GM19238 (cell line): ENCODE data around the gene DHX9.

ENCODE experiments used
- DNase-seq: peaks from one replicate; pipeline ENCODE4 v3.0.0; 2011; ENCODE audit warnings: low spot score; ENCODE audit not compliant: insufficient read length

Gene DHX9

GRCh38 chr1:182839209-182840066 lies at the start of gene DHX9:
Gene DHX9 (plus strand): TSS chr1:182839347. CDS start chr1:182842567, 3,220 bp downstream.
- peak; percentile 88 for DNase-seq

- DNase-seq, result no peak
Measured at GRCh38 chr1:182791281-182792179, 47.6 kb upstream of the DHX9 start.

GRCh38 chr1:182794091-182794490 lies 45.1 kb upstream of the DHX9 start:
- DNase-seq, result no peak

- no peak for DNase-seq
Measured at GRCh38 chr1:182794676-182795201, 44.4 kb upstream of the DHX9 start.

- DNase-seq, result no peak
Measured at GRCh38 chr1:182795563-182796228, 43.5 kb upstream of the DHX9 start.

GRCh38 chr1:182802006-182802803 lies 36.9 kb upstream of the DHX9 start:
- DNase-seq, result no peak

- DNase-seq, result no peak
Measured at GRCh38 chr1:182803846-182804245, 35.3 kb upstream of the DHX9 start.

GRCh38 chr1:182806015-182806678 lies 33.0 kb upstream of the DHX9 start:
- no peak for DNase-seq

GRCh38 chr1:182807907-182808306 lies 31.2 kb upstream of the DHX9 start:
- DNase-seq, result no peak

- no peak for DNase-seq
Measured at GRCh38 chr1:182809414-182809957, 29.7 kb upstream of the DHX9 start.

- no peak for DNase-seq
Measured at GRCh38 chr1:182811975-182812722, 27.0 kb upstream of the DHX9 start.

GRCh38 chr1:182816863-182817262 lies 22.3 kb upstream of the DHX9 start:
- no peak for DNase-seq

GRCh38 chr1:182817802-182818201 lies 21.3 kb upstream of the DHX9 start:
- no peak for DNase-seq

- DNase-seq, result no peak
Measured at GRCh38 chr1:182823220-182823619, 15.9 kb upstream of the DHX9 start.

GRCh38 chr1:182826892-182827291 lies 12.3 kb upstream of the DHX9 start:
- DNase-seq, result no peak

GRCh38 chr1:182829285-182829932 lies 9.7 kb upstream of the DHX9 start:
- no peak for DNase-seq

- no peak for DNase-seq
Measured at GRCh38 chr1:182833271-182833670, 5.9 kb upstream of the DHX9 start.

GRCh38 chr1:182834326-182834725 lies 4.8 kb upstream of the DHX9 start:
- DNase-seq, result no peak

- no peak for DNase-seq
Measured at GRCh38 chr1:182835806-182836205, 3.3 kb upstream of the DHX9 start.
